GM19397 (cell line): ENCODE measurements around the gene AFAP1L1.

Experiments used
- ATAC-seq: cut with Tn5 transposase; IDR thresholded peaks from one replicate; pipeline ENCODE4 v1.9.1; 2021; ENCODE audit warnings: mild to moderate bottlenecking, moderate library complexity; ENCODE audit not compliant: unreplicated experiment

Gene AFAP1L1

GRCh38 chr5:149310947-149311658 is 39.4 kb downstream of the AFAP1L1 start:
- no peak for ATAC-seq

- no peak for ATAC-seq
Observed at GRCh38 chr5:149313151-149313841, 41.6 kb downstream of the AFAP1L1 start.

DNA sequence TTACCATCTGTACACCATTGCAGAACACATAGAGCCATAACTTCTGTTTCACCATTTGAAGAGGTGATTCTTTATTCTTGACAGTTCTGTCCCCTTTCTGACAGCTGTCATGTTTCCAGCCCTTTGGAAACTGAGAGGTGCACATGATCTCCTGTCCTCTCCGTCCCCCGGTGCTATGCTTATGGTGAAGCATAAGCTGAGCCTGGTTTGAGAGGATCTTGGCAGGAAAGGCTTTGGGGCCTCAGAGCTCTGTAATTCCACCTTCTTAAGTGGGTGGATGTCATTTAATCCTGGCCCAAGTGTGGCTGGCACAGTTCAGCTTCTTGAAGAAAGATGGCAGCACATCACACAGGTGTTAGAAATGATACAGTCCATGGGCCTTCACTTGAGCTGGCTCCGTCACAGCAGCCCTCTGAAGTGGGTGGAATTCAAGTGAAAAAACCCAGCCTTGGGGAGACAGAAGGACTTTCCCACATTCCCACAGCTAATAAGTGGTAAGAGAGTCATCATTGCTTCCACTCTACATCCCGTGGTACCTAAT is 43.0 kb downstream of the AFAP1L1 start:
- ATAC-seq: no peak

DNA sequence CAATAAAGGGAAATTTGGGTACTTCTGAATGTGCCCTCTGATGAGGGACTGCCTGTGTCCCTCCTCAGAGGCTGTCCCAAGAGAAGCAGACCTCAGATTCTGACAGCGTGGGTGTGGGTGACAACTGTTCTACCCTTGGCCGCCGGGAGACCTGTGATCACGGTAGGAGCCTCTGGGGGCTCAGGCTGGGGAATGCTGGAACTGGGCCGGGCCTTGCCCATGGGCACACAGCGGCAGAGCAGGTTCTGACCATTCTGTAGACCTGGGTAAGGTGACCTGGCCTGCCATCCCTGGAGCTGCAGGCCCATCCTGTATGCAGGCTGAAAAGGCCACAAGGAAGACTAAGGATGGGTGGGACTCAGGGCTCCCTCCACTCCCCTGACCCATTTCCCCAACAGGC is 44.1 kb downstream of the AFAP1L1 start:
- ATAC-seq: no peak

DNA sequence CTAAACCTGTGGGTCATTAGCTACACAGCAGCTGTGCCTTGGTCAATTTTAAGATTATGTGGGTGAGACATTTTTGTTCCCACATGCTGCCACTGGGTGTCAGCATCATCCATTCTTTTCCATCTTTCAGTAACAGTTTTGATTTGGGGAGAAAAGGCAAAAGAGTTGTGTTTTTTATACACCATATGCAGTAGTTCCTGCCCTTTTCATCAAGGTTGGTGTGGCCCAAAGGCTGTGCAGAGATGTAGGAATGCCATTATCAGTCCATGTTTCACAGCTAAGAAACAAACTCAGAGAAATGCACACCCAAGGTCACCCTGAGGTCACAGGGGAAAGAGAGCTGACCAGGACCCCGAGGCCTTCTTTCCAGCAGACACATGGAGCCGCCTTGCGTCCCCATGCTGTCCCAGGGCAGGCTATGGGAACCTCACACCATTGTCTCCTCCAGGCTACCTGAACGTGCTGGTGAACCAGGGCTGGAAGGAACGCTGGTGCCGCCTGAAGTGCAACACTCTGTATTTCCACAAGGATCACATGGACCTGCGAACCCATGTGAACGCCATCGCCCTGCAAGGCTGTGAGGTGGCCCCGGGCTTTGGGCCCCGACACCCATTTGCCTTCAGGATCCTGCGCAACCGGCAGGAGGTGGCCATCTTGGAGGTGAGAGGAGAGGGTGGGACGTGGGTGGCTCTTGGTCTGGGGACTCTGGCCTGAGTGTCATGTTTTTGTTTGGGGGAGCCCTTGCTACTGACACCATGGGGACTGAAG is 45.8 kb downstream of the AFAP1L1 start:
- ATAC-seq: peak; percentile 50

DNA sequence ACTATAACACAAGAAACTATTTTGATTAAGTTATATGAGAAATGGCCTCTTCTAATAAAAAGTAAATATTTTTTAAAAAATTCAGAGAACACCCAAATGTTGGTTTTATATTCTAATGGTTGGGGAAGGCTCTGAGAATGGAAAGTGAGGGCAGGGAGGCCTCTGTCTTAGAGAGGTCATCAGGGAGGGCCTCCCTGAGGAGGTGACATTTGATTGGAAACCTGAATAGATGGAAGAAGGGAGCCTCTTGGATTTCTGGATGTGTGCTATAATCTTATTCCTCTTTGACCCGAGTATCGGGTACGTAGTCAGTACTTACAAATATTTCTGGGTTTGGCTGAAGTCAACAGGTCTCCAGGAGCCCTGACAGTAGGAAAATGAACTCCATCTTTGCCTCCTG is 47.5 kb downstream of the AFAP1L1 start:
- ATAC-seq: no peak

- ATAC-seq: no peak
Observed at GRCh38 chr5:149320791-149321330, 49.2 kb downstream of the AFAP1L1 start.

DNA sequence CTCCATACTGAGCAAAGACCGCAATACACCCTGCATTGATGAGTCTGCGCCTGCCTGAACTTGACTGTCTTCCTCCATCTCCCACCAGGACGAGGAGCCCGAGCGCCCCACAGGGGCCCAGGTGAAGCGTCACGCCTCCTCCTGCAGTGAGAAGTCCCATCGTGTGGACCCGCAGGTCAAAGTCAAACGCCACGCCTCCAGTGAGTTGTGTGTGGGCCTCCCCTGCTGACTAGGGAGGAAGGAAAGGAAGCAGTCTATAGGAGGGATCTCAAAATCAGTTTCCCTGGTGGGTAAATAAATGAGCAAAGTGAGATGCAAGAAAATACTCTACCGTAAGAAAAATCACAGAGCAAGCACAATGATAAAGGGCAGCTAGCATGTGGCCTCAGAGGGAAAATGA is 50.9 kb downstream of the AFAP1L1 start:
- ATAC-seq: no peak

GRCh38 chr5:149323210-149323609 is 51.6 kb downstream of the AFAP1L1 start:
- ATAC-seq: no peak

DNA sequence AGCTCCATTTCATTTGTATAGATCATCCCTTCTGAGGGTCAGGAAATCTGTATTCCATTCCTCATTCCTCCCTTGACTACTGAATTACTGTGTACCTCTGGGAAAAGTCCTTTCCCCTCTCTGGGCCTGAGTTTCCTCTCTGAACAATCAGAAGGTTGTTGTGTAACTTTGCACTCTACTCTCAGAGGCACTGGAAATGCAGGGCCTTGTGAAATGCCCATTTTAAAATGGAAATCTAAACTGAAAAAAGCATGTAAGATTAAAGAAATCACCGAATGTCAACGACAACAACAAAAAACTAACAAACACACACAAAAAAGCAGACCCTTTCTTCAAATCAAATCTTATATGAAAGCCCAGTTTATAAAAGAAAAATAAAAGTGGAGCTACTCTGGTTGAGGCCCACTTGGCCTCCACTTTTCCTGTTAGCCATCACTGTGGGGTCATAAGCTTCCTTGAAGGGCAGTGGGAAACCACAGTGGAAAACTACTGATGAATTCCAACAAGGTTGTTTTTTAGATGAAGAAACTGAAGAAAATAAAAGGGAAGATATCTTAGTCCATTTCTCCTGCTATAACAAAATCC is 52.1 kb downstream of the AFAP1L1 start:
- no peak for ATAC-seq

GRCh38 chr5:149324641-149325040 is 53.0 kb downstream of the AFAP1L1 start:
- ATAC-seq: no peak

- no peak for ATAC-seq
Observed at GRCh38 chr5:149325166-149325735, 53.6 kb downstream of the AFAP1L1 start.

DNA sequence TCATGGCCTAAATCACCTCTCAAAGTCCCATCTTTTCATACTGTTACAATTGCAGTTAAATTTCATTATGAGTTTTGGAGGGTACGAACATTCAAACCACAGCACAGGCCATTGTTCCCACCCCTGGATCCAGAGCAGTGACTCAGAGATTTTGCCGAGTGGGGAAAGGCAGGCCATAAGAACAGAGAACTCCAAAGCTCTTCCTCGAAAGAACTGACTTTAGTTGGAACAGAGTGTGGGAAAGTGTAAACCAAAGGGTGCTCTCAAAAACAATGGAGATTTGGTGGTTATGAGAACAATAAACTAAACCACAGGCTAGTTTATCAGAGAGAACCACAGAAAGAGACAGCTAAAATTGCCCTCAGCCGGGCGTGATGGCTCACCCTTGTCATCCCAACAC is 54.2 kb downstream of the AFAP1L1 start:
- no peak for ATAC-seq

DNA sequence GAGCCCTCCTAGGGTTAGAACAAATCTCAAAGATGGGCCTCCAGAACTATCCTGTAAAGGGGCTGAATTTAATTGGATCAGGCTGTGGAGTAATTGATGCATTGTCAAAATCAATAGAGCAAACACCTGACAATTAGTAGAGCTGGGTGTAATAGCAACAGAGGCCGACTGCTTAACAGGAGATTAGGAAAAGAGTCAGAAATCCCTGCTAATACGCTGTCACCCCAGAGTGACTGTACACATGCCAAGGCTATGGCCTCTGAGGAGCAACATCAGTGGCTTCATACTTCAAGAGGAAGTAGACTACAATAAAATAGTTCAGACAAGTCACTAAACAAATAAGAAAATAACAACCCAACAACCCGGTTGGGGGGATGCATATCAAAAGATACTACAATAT is 55.0 kb downstream of the AFAP1L1 start:
- no peak for ATAC-seq

DNA sequence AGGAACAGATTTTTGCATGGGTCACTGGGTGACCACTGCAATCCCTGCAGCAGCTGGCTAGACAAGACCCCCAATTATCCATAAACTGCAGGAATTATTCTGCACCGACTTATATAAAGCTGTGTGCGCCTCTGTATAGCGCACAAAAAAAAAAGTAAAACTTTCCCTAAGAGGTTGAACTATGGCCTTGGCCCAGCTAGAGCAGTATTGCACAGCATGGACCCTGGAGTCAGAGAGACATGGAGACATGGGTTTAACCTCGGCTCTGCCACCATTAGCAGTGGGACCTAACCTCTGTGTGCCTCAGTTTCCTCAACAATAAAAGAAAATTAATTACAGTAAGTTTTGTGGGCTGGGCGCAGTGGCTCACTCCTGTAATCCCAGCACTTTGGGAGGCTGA is 56.5 kb downstream of the AFAP1L1 start:
- no peak for ATAC-seq

GRCh38 chr5:149333711-149334443 is 62.2 kb downstream of the AFAP1L1 start:
- ATAC-seq: no peak

- ATAC-seq: no peak
Observed at GRCh38 chr5:149337736-149338135, 66.1 kb downstream of the AFAP1L1 start.

DNA sequence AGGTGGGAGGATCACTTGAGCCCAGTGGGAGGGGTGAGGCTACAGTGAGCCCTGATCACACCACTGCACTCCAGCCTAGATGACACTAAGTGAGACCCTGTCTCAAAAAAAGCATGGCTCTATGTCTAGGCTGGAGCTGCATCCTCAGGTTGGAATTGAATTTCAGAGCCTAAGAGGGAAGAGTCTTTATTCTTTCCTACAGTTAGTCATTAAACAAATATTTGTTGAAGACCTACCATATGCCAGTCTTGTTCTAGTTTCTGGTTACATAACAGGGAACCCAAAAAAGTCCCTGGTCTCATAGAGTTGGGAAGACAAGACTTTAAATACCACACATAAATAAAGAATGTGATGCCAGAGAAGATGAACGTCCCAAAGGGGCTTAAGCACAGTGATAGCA is 66.7 kb downstream of the AFAP1L1 start:
- no peak for ATAC-seq

DNA sequence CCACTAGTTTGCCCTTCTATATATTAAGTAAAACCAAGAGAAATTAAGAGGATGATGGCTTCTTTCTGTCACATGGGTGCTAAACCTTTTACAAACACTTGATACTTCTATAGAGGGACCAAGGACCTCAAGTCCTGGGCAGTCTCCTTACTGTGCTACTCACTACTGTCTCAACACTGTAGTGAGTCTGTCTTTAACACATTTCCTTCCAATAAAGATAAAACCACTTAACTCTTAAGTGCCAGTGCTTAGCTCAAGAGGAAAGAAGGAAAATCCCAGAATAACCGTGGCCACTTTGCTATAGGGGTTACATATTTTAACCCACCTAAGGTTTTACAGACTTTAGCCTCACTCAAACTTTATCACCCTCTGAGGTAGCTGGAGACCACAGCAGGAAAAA is 69.3 kb downstream of the AFAP1L1 start:
- no peak for ATAC-seq

DNA sequence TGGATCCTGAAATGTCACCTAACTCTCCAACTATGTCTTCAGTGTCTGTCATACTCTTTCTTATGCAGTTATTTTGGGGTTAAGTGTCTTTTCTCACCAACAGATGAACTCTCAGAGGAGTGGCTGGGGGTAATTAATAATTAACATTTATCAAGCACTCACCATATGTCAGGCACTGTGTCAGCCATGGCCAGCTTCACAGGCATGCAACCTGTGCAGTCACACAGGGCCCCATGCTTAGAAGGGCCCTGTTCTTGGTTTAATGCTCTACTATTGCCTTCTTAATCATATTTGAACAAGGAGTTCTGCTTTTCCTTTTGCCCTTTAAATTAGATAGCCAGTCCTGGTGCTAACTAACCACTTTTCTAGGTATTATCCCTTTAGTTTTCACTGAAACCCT is 70.2 kb downstream of the AFAP1L1 start:
- ATAC-seq: no peak
